ENCODE measurements around the gene DIP2B.

Gene DIP2B

DNA sequence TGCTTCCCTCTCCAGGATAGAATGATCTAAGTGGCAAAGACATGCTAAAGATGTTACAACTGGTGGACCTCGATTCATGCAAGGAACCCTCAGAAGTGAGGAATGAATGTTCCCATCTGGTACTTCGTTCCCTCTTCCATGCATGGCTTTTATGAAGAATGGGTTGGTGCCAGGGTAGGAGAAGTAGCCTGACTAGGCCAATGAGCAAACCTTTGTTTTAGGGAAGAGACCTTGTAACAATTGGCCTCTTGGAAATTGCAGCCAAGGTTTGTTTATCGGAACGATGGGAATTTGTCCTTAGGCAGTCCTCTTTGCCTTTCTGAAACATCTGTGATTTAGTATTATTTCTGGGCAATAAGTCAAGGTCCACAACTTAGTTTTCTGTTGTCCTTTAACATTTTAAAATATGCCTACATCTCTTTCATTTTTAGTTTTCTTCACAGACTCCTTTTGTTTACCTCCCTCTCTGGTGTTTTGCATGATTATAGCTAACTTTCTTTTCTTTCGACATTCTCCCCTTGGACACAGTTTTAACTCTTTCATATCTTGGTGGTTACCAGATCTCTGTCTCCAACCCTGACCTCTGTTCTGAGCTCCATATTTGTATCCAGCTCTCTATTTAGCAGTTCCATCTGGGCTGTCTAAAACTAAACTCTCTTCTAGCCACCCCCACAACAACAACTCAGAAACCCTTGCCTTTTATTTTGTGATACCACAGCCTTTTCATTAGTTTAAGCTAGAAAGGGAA is 70.0 kb downstream of the DIP2B start:
- peak; percentile 56 for DNase-seq (ENCODE audit: low spot score)

DNA sequence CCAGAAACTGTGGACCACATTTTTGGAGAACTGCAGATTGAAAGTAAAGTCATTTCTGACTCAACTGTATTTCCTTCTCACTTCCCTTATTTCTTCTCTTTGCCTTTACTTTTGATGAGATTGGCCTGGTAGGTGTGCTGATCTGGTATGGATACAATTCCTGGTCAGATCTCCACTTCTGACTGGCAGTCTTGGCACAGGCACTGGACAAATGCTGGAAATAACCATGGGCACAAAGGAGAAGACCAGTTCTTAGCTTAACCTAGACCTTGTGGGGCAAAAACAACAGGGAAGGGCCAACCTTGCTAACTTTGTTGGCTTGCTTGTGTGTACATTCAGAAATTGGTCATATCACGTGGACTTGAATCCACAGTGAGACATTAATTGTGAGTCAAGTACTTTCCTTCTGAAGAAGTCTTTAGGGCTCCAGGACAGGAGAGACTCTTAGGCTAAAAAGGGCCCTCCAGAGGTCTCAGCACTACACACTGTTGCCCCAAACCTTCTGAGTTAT is 75.0 kb downstream of the DIP2B start:
- DNase-seq (ENCODE audit: low spot score) = no peak

DNA sequence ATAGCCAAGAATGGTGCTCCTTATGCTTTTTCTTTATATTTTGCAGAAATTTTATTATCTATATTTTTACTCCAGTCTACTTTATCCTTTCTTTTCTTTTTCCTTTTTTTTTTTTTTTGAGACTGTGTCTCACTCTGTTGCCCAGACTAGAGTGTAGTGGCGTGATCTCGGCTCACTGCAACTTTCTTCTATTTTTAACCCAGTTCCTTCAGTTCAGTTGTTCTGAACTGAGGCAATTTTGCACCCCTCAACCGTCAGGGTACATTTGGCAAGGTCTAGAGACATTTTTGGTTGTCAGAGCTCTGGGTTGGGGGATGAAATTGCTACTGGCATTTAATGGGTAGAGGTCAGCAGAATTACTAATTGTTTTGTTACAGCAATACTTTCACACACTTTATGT is 75.7 kb downstream of the DIP2B start:
- DNase-seq (ENCODE audit: low spot score) = no peak

DNA sequence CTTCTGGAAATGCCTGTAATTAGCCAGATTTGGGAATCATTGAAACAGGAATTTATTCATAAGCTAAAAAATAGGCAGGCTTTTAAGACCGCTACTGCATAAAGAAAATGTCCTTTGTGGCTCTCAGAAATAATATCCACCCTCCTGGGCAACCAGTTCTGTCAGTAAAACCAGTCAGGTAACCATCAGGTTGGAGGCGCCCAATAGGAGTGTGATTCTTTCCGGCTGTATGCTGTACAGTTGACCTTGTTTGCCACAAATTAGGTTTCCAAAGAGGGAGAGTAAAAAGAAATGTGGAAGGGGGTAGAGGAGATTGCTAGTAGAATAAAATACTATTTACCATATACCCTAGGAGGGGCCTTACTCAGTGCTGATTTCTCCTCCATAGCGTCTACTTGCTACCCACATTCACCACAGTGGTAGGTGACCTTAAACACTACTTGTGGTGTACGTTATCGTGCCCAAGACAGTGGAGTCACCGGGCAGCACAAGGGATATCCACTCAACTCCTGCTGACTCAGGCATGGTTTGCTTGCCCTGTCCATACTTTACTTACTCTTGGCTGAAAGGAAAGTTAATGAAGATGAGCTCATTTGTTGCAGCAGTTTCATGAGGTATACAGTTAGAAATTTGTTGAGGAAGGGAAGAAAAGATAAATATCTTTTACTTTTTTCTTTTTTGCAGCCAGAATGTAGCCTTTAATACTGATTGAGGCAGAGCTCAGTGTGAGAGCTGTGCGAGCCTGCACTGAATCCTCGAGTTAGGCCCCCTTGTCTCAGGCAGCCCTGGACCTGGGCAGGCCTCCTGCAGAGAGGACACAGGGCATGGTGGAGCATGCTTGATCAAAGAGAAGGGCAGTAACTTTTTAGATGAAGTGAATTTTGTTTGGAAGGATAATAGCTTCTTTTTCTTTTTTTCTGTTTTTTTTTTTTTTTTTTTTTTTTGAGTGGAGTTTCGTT is 76.7 kb downstream of the DIP2B start:
- peak; percentile 78 for DNase-seq (ENCODE audit: low spot score)

DNA sequence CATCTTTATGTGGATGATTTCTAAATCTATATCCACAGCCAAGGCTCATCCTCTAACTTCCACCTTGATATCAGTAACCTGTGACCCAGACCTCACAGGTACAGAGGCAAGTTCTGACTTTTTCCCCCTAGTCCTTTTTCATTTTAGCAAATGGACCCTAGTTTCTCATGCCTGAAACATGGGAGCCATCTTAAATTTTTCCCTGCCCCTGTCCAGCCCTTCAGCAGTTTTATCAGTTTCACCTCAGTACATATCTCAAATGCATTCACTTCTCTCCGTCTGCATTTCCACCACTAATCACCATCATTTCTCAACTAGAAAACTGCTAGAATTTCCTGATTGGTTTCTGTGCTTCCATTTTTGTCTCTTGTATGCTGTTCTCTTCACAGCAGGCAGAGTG is 79.3 kb downstream of the DIP2B start:
- DNase-seq (ENCODE audit: low spot score) = no peak

DNA sequence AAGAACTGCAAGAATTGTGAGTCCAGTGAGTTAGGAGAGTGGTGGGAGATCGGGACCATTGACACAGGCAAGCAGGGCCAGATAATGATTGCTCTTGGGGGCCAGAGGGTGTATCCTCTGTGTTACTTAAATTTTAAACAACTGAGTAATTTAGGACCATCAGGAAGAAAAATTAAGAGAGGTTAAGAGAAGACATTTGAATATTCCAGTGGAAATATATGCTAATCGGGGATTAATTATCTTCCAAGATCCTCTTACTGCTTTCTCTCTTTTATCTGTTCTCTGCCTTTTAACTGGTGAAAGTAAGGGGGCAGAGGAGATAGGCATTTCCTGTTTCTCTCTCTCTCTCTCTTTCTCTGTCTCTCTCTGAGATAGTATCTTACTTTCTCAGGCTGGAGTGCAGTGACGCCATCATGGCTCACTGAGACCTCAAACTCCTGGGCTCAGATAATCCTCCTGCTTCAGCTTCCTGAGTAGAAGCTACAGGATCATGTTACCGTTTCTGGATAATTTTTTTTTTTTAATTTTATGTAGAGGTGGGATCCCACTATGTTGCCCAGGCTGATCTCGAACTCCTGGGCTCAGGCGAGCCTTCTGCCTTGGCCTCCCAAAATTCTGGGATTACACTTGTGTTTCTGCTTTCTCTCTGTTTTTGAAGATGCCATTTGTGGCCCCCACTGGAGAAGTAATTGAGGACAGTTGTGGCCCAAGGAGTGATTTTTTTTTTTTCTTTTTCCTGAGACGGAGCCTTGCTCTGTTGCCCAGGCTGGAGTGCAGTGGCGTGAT is 85.1 kb downstream of the DIP2B start:
- DNase-seq (ENCODE audit: low spot score) = peak; percentile 49

DNA sequence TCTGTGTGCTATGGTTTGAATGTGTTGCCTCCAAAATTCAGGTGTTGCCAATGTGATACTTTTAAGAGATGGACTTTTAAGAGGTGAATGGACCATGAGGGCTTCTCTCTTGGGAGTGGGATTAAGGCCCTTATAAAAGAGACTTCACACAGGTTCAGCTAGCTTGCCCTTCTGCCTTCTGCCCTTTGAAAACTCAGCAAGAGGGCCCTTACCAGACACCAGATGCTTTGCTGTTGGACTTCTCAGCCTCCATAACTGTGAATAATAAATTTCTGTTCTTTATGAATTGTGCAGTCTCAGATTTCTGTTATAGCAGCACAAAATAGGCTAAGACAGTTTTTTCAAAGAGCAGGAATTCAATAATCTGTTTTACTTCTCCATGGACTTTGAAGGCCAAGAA is 86.1 kb downstream of the DIP2B start:
- no peak for DNase-seq (ENCODE audit: low spot score)

DNA sequence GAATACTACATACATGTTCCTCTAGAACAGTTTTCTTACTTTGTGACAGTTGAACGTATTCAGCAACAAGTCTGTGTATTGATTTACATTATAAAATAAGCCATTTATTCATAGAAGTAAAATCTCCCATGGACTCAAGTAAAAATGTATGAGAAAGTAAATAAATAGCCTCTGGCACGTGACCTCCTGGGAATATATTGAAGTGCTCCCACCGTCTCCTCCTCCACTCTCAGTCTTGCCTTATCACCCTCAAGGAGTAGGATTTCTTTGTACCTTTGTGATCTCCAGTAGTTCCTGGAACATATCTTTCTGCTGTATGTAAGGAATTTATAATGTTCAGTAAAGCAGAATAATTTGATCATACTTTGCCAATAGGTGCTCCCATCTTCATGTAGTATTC is 90.9 kb downstream of the DIP2B start:
- DNase-seq (ENCODE audit: low spot score) = no peak

DNA sequence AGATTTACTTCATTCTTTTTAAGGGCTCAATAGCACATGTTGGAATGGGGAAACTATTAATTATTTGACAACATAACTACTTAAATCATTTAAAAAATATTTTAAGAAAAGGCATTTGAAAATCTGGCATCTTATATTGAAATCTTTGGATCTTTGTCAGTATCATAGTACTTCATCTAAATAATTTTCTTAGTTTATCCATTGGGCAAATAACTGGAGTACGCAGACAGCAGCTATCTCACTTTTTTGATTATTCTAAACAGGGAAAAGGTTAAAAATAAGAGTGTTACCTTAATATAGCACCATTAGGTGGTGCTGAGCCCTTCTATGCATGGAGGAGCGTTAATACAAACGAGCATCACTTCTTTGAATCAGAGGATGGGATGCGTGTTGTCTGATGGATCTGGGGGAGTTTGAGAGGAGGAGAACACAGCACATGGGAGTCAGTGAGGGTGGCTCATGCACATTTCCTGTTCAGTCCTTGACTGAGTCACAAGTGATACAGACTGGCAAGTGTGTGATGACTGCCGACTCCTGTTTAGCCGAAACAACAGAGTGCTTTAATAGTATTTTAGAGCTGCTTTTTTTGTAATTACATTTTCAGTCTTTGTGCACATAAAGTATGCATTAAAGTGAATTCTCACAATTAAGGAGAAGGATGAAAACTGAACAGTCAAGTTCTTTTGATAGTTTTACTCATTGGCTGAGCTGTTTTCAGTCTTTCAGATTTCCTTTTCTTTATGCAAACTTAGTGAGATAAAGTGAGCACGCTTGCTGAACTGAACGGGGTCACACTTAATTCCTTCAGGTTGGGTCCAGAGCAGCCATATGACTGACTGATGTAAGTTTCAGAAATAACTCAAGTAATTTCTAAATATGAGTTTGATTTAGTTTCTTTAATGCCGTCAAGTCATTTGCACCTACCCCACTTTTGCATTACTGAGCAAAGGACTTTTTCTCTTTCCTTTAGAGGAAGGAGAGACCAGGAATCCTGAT is 92.7 kb downstream of the DIP2B start:
- peak; percentile 80 for DNase-seq (ENCODE audit: low spot score)

DNA sequence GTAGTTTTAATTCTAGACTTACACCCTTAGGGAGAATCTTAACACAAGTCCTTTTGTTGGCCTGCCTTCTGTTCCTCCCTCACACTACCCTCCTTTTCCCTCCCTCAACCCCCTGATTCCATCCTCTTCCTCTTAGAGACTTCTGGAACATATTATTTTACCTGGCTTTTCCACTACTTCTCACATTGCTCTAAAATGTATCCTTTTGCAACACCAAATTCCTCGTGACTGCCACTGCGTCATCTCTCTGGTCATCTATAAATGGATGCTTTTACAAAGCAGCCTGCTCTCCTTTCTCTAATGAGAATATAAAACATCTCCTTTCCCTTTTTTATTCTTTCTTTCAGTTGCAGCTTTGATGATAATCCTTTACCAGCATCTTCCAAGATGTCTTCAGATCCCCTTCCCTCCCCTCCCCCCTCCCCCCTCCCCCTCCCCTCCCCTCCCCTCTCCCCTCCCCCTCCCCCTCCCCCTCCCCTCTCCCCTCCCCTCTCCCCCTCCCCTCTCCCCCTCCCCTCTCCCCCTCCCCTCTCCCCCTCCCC is 93.6 kb downstream of the DIP2B start:
- DNase-seq (ENCODE audit: low spot score) = peak; percentile 21

DNA sequence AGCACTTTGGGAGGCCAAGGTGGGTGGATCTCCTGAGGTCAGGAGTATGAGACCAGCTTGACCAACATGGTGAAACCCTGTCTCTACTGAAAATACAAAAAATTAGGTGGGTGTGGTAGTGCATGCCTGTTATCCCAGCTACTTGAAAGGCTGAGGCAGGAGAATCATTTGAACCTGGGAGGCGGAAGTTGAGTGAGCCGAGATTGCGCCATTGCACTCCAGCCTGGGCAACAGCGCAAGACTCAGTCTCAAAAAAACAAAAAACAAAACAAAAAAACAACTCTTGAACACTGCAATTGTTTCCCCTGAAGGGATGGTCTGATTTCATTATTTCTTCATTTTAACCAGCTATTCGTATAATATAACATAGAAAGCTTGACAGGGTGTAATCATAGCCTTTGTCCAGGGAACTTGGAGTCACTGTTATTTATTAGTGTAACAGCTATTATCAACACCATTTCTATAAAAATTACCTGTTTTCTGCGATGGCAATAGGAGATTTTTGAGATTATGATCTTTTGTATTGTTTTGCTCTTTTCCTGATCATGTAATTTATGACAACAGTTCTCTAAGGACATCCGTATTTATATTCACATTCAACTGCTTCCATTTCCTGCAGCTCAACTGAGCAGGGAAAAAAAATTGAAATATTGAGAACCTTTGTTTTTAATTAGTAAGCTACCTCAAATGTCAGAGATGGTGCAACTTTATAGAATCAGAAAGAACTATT is 94.7 kb downstream of the DIP2B start:
- DNase-seq (ENCODE audit: low spot score) = no peak

DNA sequence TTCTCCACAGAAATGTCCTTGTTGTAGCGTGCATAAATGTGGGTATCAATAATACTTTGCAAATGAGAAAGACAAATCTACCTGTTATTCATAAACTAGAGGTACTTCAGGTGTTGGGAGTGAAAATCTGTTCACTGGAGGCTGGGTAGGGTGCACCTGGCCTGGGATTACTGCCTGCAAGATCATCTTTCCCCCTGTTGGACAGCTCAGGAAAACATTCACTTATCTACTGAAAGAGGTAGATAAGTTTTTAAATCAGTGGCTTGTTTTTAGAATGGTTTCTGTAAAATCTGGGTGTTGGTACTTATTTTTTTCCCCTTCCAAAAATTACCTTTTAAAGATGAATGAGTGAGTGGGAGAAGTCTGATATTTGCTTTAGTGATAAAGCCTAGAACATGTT is 95.6 kb downstream of the DIP2B start:
- DNase-seq (ENCODE audit: low spot score) = no peak

DNA sequence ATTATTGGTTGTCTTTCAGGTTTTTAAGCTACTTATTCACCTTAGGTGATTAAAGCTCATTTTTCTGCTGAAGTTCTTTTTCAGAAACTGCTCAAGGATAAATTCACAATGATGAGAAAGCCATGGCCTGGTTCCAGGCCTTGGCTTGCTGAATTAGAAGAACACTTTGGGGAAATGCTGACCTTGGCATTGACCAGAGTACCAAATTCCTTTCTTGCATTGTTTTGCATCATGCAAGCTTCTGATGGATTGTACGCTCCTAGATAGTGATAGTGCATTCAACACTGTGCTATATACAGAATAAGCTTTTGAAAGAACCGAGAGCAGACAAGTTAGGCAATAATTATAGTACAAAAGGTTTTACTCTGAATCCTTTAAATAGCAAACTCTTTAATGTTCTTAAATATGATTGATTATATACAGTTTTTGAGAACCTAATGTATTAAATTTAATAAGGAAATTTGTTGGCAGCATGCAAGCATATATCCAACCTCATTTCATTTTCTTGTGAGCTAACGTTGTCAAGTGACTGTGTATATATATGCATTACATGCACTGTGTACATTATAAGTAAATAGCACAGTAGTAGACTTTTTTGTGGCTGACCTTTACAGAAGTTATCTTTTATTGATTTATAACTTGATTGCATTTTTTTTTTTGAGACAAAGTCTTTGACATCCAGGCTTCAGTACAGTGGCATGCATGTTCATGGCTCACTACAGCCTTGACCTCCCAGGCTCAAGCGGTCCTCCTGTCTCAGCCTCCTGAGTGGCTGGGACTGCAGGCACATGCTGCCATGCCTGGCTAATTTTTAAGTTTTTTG is 99.2 kb downstream of the DIP2B start:
- peak; percentile 76 for DNase-seq (ENCODE audit: low spot score)

DNA sequence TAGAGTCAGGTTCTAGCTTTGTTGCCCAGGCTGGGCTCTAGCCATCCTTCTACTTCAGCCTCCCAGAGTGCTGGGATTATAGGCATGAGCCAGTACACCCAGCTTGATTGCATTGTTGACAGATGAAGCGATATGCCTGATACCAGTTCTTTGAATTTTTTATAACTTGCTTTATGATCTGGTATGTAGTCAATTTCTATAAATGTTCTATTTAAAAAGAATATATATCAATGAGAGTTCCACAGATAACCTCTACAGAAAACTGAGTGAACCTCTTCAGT is 99.8 kb downstream of the DIP2B start:
- no peak for DNase-seq (ENCODE audit: low spot score)

DNA sequence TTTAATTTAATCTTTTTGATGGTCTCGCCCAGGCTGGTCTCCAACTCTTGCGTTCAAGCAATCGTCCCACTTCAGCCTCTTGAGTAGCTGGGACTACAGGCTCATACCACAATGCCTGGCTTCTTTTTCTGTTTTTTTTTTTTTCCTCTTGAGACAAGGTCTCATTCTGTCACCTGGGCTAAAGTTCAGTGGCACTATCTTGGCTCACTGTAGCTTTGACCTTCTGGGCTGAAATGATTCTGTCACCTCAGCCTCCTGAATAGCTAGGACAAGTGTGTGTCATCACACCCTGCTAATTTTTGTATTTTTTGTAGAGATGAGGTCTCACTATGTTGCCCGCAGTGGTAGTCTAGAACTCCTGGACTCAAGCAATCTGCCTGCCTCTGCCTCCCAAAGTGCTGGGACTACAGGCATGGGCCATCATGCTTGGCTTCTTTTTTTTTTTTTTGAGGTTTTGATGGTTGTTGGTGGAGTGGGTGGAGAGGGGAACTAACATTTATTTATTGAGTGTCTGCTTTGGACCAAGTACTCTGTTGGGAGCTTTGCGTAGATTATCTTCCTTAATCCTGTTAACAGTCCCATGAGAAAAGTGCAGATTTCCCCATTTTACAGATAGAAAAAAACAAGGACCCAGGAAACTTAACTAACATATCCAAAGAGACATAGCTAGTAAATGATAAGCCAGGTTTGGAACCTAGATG is 102.0 kb downstream of the DIP2B start:
- DNase-seq (ENCODE audit: low spot score) = no peak

DNA sequence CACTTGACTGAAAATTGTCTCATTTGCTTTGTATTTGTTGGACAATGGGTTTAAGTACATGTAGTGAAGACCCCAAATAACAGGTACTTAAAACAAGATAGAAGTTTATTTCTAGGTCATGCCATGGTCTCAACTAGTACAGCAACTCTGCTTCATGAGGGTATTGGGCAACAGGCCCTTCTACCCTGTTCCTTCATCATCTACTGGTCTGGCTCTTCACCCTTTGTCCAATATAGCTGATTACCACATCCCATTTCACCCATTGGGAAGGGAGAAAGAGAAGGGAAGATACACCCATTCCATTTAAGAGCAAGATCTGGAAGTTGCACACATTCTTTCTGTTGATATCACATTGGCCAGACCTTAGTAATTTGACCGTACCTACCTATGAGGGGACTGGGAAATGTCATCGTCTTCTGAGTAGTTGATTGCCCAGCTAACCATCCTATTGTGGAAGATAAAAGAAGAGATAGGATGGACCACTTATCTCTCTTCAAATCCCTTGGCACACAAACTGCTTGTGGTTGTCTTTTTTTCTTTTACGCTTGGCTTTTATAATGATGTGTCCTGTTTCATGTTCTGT is 104.6 kb downstream of the DIP2B start:
- DNase-seq (ENCODE audit: low spot score) = no peak

DNA sequence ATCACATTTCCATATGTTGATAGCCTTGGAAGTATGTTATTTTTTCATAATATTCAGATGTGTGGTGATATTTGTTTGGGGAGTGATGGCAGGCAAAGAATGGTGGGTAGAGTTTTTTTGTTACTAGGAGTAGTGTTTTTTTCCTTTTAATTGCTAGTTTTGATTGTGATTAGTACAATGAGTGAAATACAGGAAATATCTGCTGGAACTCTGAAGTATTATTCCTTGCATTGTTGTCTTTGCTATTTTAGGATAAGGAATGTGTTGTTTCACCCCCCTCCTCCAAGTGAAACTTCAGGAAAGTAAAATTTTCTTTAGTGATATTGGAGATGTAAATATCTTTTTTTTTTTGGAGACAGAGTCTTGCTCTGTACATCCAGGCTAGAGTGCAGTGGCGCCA is 105.4 kb downstream of the DIP2B start:
- no peak for DNase-seq (ENCODE audit: low spot score)

DNA sequence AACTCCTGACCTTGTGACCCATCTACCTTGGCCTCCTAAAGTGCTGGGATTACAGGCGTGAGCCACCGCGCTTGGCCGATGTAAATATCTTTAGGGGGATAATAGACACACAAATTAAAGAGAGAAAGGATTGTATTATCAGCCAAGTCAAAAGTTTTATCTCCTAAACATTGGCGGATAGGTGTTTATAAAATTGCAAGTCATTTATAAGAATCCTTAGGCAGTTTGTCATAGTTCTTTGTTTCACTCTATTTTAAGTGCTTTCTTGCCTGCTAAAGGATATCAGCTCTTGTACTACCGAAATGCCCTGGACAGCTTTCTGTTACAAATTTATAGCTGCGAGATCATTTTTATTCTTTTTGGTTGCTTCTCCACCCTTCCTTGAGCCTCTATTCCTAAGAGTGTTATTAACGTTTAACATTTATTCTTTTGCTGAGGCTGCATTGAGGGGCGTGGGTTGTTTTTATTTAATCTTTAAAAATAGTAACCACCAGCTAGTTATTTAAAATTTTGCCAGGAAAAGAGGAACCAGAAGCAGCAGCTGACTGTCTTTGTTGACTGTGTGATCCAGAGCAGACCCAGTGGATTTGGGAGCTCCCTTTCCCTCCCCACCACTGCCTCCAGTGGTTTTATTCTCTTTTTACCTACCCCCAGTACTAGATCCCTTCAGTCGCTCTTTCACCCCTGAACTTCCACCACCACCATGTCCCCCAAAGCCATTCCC is 106.4 kb downstream of the DIP2B start:
- no peak for DNase-seq (ENCODE audit: low spot score)
